ELF-1 (cell line): ENCODE results near the gene PRSS56.

Experiments
- DNase-seq: peaks from one replicate; pipeline ENCODE4 v3.0.0-alpha.2; 2016; ENCODE audit warnings: low read depth, low spot score

The PRSS56 gene

DNA sequence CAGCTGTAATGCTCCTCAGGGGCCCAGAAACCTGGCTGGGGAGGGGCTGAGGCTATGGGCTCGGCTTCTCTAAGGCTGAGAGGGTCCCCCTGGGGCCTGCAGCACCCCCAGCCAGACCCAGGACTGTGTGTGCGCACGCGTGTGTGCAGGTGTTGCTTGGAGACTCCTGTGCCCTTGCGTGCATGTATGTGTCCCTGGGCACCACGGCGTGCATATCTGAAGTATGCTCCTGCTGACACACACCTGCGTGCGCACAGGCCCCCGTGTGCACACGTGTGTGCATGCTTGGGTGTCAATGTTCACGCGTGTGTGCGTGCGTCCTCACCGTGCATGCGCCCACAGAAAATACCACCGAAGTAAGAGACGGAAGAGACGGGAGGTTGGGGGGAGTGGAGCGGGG lies 17.7 kb upstream of the PRSS56 start:
- DNase-seq: no peak

DNA sequence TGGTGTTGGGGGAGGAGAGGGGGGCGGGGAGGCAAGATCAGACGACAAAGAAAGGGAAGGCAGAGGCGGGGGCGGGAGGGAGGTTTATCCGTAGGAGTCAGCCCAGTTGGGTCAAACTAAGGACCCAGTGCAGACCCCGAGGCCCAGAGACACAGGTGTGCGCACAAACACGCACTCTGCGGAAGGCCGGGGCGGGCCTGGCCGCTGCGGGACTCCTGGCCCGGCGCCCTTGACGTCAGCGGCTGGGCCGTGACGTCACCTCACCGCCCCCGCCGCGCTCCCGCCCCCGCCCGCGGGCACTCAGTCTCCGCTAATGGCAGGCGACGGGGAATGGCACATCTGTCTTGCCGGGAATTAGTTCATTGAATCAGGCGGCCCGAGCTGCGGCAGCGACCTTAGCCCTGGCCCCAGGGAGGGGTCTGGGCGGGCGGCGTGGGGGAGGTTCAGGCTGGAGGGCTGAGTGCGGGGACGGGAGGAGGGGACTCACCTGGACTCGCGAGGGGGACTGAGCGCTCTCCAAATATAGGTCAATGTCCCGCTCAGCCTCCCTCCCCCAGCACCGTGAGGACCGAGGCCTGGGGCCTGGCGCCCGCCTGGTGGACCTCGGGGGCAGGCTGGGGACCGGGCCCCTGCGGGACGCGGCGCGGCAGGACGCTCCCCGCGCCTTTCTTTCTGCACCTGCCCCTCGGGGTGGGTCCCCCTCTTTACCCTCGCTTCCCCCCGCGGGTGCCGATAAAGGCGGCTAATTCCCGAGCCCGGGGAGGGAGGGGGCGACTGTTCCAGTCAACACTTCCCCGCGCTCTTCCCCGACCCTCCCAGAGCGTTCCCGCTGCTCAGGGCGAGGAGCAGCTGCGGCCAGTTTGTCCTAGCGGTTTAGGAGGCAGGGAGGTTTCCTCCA lies 17.0 kb upstream of the PRSS56 start:
- DNase-seq: peak; percentile 64

DNA sequence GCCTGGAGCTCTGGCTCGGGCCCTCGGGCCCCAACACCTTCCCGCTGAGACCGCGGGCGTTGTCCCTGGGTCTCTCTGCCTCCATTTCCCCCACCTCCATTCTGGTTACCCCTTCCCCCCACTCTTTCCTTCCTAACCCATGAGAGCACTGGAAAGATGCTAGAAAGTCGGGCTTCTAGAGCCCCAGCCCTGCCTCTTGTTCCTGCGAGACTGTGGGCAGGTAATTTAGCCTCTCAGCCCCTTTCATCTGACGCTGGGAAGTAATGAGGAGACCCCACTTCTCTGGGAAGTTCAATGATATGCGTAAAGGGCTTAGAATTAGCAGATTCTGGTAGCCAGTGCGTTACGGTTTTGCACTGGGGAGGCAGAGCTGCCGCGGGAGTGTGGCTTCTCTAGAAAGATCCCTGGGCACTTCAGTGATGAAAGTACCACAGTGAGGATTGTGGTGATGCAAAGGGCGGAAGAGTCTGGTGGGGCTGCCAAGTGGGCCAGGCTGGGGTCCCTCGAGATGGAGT lies 16.3 kb upstream of the PRSS56 start:
- no peak for DNase-seq

DNA sequence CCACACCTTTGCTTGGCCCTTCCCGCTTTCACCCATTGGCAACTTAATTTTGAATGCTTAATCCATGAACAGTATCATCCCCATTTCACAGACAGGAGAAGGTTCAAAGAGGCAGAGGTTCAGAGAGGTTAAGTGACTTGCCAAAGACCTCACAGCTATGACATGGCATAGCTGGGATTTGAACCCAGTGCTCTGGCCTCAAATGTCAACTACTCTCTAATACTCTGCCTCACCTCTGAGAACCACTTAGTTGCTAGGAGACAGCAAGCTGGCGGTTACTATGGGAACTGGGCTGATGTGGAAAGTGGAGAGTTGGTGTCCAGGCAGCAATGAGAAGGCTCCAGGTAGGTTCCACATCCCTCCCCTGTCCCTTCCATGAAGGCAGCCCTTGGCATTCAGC lies 15.8 kb upstream of the PRSS56 start:
- DNase-seq: peak; percentile 59

DNA sequence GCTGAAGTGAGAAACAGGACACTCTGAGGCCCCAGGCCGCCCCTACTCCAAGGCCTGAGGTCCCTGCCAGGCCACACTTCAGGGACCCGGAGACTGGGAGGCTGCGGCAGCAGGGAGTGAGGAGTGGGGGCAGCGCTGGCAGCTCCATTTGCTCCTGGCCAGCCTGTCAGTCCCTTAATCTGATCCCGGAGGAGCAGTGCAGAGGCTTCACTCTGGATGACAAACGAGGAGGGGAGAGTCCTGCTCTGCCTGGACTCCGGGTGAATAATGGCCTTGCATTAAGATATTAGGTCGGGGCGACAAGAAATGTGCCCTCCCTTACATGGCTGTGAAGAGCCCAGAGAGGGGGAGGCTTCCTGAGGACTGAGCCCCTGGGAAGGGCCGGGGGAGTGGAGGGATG lies 14.3 kb upstream of the PRSS56 start:
- DNase-seq: no peak

DNA sequence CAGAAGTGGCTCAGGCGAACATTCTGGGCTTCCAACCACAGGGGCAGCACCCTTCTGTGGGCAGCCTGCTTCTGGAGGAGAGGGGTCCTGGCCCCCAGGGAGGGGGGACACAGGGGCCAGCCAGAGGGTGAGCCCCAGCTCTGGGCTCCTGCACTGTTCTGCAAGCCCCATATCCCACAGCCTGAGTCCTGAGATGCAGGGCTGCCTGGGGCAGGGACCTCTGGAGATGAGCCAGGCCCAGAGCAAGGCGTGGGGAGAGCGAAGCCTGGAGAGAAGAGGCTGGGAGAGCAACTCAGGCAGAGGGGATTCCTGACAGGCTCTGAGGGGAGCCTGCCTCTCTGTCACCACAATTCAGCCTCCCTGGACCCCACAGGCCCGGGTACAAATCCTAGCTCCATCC lies 13.5 kb upstream of the PRSS56 start:
- no peak for DNase-seq

DNA sequence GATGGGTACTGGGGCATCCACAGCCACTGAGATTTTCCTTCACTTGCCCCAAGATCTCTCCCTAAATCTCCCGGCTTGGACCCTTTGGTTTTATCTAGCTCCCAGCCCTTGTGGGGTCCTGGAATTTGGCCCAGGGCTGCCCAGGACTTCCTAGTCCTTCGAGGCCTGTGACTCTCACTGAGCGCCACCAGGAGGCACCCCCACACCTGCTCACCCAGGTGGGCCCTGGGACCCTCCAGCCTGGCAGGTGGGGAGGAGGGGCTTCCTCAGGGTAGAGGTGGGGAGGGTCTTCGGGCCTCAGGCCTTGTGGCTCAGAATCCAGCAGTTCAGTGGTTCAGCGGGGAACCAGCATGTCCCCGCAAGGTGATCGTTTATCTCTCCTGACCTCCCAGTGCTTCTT lies 11.9 kb upstream of the PRSS56 start:
- no peak for DNase-seq

DNA sequence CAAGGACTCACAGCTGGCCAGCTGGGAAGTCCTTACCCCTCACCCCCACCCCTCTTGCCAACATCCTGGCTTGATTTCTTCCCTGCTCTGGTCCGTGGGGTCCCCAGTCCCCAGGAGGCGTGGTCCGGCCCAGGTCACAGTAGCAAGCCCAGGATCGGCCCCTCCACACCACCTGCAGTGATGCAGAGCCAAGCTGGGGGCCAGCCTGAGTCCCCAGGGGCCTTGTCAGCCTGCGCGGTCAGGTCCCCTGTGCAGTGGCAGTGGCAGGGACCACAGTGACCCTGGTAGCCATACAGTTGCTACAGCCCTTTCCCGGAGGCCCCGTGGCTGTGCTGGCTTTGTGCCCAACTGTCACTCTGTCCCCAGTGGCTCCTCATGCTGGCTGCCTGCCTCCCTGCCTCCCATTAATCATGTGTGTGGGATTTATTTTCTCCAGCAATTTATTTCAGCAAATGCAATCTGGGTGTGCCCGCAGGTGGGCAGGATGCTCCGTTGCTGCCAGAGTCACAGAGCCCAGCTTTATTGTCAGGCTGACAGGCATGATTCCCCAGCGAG lies 8.8 kb upstream of the PRSS56 start:
- DNase-seq: no peak

DNA sequence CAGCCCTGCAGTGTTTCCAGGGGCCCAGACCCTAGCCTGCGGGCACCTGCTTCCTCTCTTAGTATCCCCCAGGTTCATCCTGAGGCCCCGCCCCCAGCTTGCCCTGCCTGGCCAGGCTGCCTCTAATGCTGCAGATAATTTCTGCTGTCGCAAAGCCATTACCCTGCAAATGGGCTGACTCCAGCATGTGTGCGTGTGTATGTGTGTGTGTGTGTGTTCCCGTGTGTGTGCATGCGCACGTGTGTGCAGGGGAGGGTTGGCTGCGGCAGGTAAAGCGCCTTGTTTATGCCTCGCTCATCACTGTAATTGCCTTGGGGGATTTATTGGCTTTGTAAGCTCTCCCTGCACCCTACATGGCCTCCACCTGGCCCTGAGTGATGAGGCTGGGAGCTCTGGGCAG lies 7.6 kb upstream of the PRSS56 start:
- no peak for DNase-seq

DNA sequence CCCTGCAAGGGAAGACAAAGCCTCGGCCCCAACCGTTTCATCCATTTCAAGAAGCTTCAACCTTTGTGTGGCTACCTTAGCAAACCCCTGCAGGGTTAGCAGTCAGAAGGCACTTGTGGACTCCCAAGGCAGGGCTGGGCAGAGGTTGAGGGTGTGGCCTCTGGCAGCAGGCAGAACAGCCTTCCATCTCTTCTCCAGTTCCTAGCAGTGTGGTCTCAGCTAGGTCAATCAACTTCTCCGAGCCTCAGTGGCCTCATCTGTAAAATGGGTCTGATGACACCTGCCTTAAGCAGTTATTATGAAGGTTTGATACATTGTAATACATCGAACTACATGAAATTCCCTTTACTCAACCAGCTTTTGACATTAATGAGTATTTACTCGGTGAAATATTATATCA lies 6.8 kb upstream of the PRSS56 start:
- no peak for DNase-seq

DNA sequence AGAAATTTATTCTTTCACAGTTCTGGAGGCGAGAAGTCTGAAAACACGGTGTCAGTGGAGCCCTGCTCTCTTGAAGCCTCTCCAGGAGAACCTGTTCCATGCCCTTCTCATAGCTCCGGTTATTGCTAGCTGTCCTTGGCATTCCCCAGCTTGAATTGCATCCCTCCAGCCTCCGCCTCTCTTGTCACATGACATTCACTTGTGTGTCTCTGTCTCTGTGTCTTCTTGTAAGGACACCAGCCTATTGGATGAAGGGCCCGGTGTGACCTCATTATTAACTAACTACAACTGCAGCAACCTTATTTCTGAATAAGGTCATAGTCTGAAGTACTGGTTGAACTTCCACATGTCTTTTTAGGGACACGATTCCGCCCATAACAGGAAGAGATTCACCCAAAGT lies 4.5 kb upstream of the PRSS56 start:
- DNase-seq: no peak

DNA sequence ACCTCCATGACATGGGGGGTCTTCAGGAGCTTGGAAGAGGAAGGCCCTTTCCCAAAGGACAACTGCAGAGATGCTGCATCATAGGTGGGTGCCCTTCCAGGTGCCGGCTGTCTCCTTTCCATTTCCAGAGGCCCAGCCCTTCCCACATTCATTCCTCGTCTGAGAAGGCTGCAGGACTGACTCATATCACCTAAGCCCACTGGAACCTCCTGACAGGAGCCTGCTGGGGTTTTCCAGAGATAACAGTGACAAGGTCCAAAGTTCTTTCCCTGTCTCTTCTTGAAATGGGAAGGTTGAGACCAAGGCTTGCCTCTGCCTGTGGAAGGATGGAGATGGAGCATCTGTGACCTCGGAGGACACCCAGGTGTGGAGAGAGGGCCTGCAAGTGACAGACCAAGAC lies 3.6 kb upstream of the PRSS56 start:
- DNase-seq: no peak

DNA sequence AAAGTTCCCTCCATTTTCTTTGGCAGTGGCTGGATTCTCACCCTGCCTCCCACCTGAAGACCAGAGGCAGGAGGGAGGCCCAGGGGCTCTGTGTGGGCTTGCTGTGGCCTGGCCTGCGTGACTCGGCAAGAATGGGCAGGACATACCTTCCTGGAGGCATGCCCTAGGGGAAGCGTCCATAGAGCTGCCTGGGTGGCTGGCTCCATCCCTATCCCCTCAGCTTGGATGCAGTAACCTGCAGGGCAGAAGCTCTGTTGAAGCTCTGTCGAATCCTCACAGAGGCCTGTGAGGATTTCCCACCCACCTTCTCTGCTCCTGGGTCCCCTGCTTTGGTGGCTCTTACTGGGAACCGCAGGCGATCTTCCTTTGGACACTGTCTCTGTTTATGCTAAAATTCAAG lies 1.3 kb upstream of the PRSS56 start:
- DNase-seq: peak; percentile 45

DNA sequence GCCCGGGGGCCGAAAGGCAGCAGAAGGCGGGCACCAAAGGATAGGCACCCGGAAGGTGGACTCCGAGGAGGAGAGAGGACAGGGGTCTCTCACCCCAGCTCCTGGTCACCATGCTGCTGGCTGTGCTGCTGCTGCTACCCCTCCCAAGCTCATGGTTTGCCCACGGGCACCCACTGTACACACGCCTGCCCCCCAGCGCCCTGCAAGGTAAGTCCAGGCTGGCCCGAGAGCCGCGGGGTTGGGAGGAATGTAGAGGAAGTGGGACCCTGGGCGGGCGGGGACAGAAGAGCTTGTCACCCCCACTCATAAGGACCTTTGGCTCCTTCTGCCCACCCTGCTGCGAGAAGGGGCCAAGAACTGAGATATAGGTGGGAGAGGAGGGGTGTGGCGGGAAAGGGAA lies 301 bp downstream of the PRSS56 start:
- DNase-seq: no peak

DNA sequence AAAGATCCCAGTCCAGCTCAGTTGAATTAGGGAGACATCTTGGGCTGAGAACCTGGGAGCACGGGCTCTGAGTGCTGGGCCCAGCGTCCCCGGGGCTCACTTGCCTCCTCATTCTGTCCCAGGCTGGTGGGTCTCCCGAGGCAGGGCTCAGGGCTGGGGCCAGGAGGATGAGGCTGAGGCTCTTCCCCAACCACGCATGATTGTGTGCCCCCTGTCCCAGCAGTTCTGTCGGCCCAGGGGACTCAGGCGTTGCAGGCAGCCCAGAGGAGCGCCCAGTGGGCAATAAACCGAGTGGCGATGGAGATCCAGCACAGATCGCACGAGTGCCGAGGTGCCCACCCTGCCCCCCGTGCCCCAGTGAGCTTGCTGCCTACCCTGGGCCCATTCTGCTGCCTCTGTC lies 910 bp downstream of the PRSS56 start:
- DNase-seq: no peak

DNA sequence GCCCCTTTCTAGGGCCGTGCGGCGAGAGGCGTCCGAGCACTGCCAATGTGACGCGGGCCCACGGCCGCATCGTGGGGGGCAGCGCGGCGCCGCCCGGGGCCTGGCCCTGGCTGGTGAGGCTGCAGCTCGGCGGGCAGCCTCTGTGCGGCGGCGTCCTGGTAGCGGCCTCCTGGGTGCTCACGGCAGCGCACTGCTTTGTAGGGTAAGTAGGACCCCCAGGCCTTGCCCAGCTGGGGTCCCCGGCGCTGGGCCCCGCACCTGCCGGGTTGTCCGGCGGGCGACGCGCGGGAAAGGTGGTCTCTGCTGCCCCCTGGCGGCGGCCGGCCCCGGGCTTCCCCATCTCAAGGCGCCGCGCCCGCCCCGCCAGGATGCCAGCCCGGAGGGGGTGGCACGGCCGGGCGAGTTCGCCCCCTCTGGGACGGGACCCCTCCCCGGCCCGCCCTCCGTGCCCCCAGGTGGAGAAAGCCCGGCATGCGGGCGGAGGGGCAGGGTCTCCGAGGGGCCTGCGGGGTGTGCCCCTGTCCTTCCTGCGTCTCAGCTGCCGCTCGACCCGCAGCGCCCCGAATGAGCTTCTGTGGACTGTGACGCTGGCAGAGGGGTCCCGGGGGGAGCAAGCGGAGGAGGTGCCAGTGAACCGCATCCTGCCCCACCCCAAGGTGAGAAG lies 1.9 kb downstream of the PRSS56 start:
- DNase-seq: peak; percentile 62

DNA sequence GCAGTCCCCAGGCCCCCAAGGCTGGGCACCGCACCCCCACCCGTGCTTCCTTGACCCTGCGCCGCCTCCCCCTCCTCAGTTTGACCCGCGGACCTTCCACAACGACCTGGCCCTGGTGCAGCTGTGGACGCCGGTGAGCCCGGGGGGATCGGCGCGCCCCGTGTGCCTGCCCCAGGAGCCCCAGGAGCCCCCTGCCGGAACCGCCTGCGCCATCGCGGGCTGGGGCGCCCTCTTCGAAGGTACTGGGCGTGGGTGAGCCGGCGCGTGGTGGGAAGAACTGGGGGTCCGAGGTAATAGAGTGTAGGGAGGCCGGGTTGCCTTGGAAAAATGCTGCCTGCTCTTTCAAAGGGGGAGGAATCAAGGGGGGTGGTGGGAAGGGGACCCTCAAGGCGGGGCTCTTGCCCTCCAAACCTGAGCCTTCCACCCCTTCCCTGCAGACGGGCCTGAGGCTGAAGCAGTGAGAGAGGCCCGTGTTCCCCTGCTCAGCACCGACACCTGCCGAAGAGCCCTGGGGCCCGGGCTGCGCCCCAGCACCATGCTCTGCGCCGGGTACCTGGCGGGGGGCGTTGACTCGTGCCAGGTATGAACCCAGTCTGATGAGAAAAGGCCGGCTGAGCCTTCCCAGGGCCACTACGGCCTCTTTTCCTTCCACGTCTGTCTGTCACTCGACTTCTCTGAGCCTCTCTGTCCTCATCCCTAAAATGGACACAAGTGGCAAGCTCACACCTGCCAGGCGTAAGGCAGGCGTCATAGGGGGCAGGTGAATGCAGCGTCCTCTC lies 2.6 kb downstream of the PRSS56 start:
- DNase-seq: no peak

DNA sequence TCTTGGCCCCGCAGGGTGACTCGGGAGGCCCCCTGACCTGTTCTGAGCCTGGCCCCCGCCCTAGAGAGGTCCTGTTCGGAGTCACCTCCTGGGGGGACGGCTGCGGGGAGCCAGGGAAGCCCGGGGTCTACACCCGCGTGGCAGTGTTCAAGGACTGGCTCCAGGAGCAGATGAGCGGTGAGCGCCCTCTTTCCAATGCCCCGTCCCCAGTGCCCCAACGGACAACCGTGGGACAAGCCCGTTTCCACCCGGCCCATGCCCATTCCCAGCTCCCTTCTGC lies 3.2 kb downstream of the PRSS56 start:
- no peak for DNase-seq

DNA sequence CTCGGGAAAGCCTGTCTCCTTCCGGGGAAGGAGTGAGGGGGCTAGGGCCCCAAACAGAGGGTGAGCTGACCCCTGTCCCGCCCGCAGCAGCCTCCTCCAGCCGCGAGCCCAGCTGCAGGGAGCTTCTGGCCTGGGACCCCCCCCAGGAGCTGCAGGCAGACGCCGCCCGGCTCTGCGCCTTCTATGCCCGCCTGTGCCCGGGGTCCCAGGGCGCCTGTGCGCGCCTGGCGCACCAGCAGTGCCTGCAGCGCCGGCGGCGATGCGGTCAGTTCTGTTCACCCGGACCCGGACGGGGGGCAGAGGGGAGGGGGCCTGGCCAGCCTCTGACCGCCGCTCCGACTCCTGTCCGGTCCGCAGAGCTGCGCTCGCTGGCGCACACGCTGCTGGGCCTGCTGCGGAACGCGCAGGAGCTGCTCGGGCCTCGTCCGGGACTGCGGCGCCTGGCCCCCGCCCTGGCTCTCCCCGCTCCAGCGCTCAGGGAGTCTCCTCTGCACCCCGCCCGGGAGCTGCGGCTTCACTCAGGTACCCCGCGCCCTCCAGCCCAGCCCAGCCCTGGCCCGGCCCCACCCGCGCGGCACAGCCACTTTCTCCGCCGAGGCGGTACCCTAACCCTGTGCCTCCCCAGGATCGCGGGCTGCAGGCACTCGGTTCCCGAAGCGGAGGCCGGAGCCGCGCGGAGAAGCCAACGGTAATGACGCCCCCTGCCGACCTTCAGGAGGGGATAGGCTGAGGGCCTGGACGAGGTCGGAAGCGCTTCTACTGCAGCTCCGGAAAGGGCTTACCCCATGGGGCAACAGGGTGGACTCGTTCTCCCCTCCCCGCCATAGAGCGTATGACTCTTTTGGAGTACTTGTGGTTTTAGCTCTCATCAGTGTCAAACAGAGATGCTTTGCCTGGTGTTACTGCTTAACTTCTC lies 3.8 kb downstream of the PRSS56 start:
- DNase-seq: peak; percentile 80

DNA sequence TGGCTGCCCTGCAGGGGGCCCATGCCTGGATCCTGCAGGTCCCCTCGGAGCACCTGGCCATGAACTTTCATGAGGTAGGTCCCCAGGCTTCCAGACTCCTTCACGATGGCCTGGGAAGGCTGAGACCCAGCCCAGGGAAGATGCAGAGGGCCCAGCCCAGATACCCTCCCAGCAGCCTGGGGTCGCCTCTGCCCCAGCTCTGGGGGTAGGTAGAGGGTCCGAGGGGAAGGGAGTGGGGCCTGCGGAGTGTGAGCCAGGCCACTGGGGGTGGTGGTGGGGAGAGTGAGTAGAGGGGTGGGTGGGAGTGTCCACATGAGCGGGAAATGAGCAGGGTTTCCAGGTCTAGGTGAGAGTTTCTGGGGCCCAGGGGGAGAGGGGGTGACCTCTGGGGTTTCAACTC lies 4.6 kb downstream of the PRSS56 start:
- DNase-seq: no peak

DNA sequence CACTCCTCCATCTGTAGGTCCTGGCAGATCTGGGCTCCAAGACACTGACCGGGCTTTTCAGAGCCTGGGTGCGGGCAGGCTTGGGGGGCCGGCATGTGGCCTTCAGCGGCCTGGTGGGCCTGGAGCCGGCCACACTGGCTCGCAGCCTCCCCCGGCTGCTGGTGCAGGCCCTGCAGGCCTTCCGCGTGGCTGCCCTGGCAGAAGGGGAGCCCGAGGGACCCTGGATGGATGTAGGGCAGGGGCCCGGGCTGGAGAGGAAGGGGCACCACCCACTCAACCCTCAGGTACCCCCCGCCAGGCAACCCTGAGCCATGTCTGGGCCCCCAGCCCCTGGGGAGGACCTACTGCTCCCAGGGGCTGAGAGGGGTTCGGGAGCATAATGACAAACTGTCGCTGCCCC lies 5.0 kb downstream of the PRSS56 start:
- DNase-seq: no peak
